Ascending aorta (tissue), 2 donors: ENCODE measurements around the gene DCTPP1. TPM values are rescaled to one million over a fixed set of nuclear protein-coding genes. Genes with fewer than 3 reads are reported as not detected.
A peak's percentile ranks its signal among the peaks of the same experiment; 100 is the strongest.

Experiments
- DNase-seq, 2 donors: peaks; one replicate each; pipeline ENCODE4 v3.0.0-alpha.2; 2019; ENCODE audit warnings: low spot score in 2 of 2
- H3K27ac ChIP-seq, 2 donors: fragments of 200-600 bp; sonication (generic); one replicate each; pipeline ENCODE4 v1.5.1; 2016 to 2017; ENCODE audit warnings: mild to moderate bottlenecking in 1 of 2
- H3K27me3 ChIP-seq: fragments of 200-600 bp; sonication (generic); one replicate; pipeline ENCODE4 v1.5.1; 2017
- H3K36me3 ChIP-seq, 2 donors: fragments of 200-600 bp; sonication (generic); one replicate each; pipeline ENCODE4 v1.5.1; 2016
- H3K4me1 ChIP-seq, 2 donors: fragments of 200-600 bp; sonication (generic); one replicate each; pipeline ENCODE4 v1.5.1; 2016 to 2017; ENCODE audit warnings: mild to moderate bottlenecking in 1 of 2
- H3K4me3 ChIP-seq, 2 donors: fragments of 200-600 bp; sonication (generic); one replicate each; pipeline ENCODE4 v1.5.1; 2016 to 2017; ENCODE audit warnings: mild to moderate bottlenecking in 1 of 2
- H3K9me3 ChIP-seq, 2 donors: fragments of 200-600 bp; sonication (generic); one replicate each; pipeline ENCODE4 v1.5.1; 2016
- CTCF ChIP-seq, 3 experiments: fragments of 200-600 bp in 2 of 3; fragments of 450-650 bp in 1 of 3; sonication (generic) in 2 of 3; IDR thresholded peaks; one replicate each; pipeline ENCODE4 v1.5.1; 2016 to 2019; ENCODE audit warnings: antibody characterized with exemption in 3 of 3, mild to moderate bottlenecking in 1 of 3, moderate library complexity in 1 of 3
- intact Hi-C: fragments of 100-400 bp; cut with DNase I; formaldehyde crosslinking; loops from one replicate; pipeline ENCODE4 v1.15.1; 2023
- total RNA-seq: library from RNA; depleted of rRNA; stranded (reverse); fragments of >200 nt; gene quantifications from one replicate; pipeline ENCODE4 v1.1.0, GENCODE V29; 2016

The DCTPP1 gene
- total RNA-seq, 1 donor from 2014 or later = 7.2 TPM

- intact Hi-C loops = loop anchor here (1.0 to 2.0 kb wide), 3 partner anchors 11 to 36 kb away; partner anchors contain the start of genes TBC1D10B and ZNF48
- Histone ChIP-seq H3K27me3 (no peaks in the 10 kb centered on the region), H3K9me3 (no peaks in the 10 kb centered on the region), H3K36me3 (peaks cover 0 to 5% of the 10 kb centered on the region in 2 donors), H3K27ac (peak overlapping the region; percentile 79 to 94), H3K4me1 (peaks cover 8 to 16% of the 10 kb centered on the region in 2 donors), H3K4me3 (peak overlapping the region; percentile 67 to 82)
- no peak for DNase-seq
- no peak for TF ChIP-seq CTCF (IDR thresholded peaks at IDR 0.05)
Observed at GRCh38 chr16:30406795-30407101, 23.1 kb downstream of the DCTPP1 start.

- Histone ChIP-seq H3K4me1 (peaks cover 6% of the 10 kb centered on the region in 2 donors), H3K4me3 (no peak overlapping the region), H3K36me3 (peaks cover 10 to 14% of the 10 kb centered on the region in 2 donors), H3K27me3 (no peaks in the 10 kb centered on the region), H3K27ac (no peak overlapping the region), H3K9me3 (no peaks in the 10 kb centered on the region)
- no peak for TF ChIP-seq CTCF (IDR thresholded peaks at IDR 0.05)
- intact Hi-C loops = no loop called here
- no peak for DNase-seq
Observed at GRCh38 chr16:30401768-30402425, 27.9 kb downstream of the DCTPP1 start.

DNA sequence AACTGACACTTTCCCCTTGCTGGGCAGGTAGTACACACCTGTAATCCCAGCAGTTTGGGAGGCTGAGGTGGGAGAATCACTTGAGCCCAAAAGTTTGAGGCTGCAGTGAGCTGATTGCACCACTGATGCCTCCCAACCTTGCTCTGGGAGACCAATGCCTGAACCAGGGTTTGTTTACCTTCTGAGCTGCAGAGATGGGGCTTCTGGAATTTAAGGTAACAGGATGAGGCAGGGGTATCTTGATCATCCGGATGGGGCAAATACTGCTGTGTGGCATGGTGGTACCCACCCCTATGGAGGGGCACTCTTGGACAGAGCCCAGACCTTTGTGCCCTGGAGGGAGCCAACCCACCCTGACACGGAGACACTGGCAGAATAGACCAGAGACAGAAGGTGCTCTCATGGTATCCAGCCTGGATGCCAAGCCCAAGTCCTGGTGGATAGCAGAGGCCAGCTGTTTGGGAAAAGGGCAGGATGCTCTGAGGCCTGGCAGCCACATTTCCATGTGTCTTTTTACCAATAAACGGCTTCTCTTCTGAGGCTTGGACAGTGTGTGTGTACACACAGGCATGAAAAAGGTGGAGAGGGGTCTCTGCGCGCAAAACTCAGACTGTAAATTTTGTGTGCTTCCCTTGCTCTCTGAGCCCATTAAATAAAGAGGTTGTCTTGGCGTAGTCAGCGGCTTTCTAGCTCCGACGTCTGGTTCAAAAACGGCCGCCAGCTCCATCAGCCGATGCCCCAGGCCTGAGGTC lies 30.2 kb downstream of the DCTPP1 start:
- Histone ChIP-seq H3K27me3 (no peaks in the 10 kb centered on the region), H3K9me3 (no peaks in the 10 kb centered on the region), H3K4me3 (peak overlapping the region; percentile 71 to 78), H3K36me3 (peaks cover 10 to 14% of the 10 kb centered on the region in 2 donors), H3K4me1 (peaks cover 9 to 11% of the 10 kb centered on the region in 2 donors), H3K27ac (peak overlapping the region; percentile 87)
- no peak for TF ChIP-seq CTCF (IDR thresholded peaks at IDR 0.05)
- DNase-seq = no peak
- intact Hi-C loops = no loop called here

DNA sequence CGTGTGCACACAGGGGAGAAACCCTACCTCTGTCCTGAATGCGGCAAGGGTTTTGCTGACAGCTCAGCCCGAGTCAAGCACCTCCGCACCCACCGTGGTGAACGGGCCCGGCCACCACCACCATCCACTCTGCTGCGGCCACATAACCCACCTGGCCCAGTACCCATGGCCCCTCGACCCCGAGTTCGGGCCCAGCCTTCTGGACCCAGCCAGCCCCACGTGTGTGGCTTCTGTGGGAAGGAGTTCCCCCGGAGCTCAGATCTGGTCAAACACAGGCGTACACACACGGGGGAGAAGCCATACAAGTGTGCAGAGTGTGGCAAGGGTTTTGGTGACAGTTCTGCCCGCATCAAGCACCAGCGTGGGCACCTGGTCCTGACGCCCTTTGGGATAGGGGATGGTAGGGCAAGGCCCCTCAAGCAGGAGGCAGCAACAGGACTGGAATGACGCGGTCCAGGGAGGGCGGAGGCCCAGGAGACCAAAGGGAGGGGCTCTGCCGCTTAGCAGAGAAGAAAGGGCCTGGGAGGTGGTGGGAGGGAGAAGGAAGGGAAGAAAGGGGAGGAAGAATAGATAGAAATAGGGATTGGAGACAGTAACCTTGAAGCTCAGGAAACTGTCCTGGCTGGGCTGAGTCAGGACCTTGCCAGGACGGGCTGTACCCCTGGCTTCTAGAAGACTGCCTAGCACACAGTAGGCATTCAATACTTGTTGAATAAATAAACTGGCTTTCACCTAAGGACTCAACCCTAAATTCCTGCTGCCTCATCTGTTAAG lies 31.0 kb downstream of the DCTPP1 start:
- Histone ChIP-seq H3K27me3 (no peaks in the 10 kb centered on the region), H3K9me3 (no peaks in the 10 kb centered on the region), H3K27ac (peak overlapping the region; percentile 87), H3K4me1 (peaks cover 11 to 15% of the 10 kb centered on the region in 2 donors), H3K36me3 (peaks cover 10 to 14% of the 10 kb centered on the region in 2 donors), H3K4me3 (peak overlapping the region in 1 of 2 donors; percentile 78)
- no peak for TF ChIP-seq CTCF (IDR thresholded peaks at IDR 0.05)
- intact Hi-C loops = no loop called here
- DNase-seq = no peak

- DNase-seq = no peak
- H3K36me3 ChIP-seq = peaks cover 10 to 14% of the 10 kb centered on the region in 2 donors
- intact Hi-C loops = no loop called here
- no peak overlapping the region for H3K27ac ChIP-seq
- H3K9me3 ChIP-seq = no peaks in the 10 kb centered on the region
- no peak for TF ChIP-seq CTCF (IDR thresholded peaks at IDR 0.05)
- no peak overlapping the region for H3K4me3 ChIP-seq
- no peaks in the 10 kb centered on the region for H3K27me3 ChIP-seq
- peaks cover 11 to 15% of the 10 kb centered on the region in 2 donors for H3K4me1 ChIP-seq
Observed at GRCh38 chr16:30397776-30398660, 31.8 kb downstream of the DCTPP1 start.
